Trophoblast cell (in vitro differentiated cells and primary cell): ENCODE results near the gene COL6A3.

Source experiments
- DNase-seq, 2 donors: peaks; one replicate each; pipeline ENCODE4 v3.0.0-alpha.2; 2016
- H2AFZ ChIP-seq: 2 replicates; pipeline ENCODE4 v1.6.1; 2013; ENCODE audit warnings: low read length, moderate library complexity, mild to moderate bottlenecking; ENCODE audit not compliant: insufficient read depth, poor library complexity
- H2AK5ac ChIP-seq: 2 replicates; pipeline ENCODE4 v1.6.1; 2013; ENCODE audit warnings: mild to moderate bottlenecking, low read length
- H2BK120ac ChIP-seq: 2 replicates; pipeline ENCODE4 v1.6.1; 2013; ENCODE audit warnings: low read length, mild to moderate bottlenecking, moderate library complexity; ENCODE audit not compliant: insufficient read depth, poor library complexity
- H2BK12ac ChIP-seq: 2 replicates; pipeline ENCODE4 v1.6.1; 2013; ENCODE audit warnings: mild to moderate bottlenecking, low read length, moderate library complexity
- H2BK5ac ChIP-seq: 2 replicates; pipeline ENCODE4 v1.6.1; 2013; ENCODE audit warnings: low read length, low read depth, moderate library complexity, mild to moderate bottlenecking; ENCODE audit not compliant: poor library complexity
- H3K14ac ChIP-seq: 2 replicates; pipeline ENCODE4 v1.6.1; 2013; ENCODE audit warnings: mild to moderate bottlenecking, low read length
- H3K18ac ChIP-seq: 2 replicates; pipeline ENCODE4 v1.6.1; 2013; ENCODE audit warnings: mild to moderate bottlenecking, low read length
- H3K23ac ChIP-seq: 2 replicates; pipeline ENCODE4 v1.6.1; 2013; ENCODE audit warnings: low read length
- H3K27ac ChIP-seq: 2 replicates; pipeline ENCODE4 v1.5.1; 2013; ENCODE audit warnings: low read depth, mild to moderate bottlenecking, inconsistent platforms, low read length, moderate library complexity
- H3K27me3 ChIP-seq: 2 replicates; pipeline ENCODE4 v1.6.1; 2013; ENCODE audit warnings: inconsistent platforms, mild to moderate bottlenecking, low read length, moderate library complexity; ENCODE audit not compliant: insufficient read depth
- H3K36me3 ChIP-seq, 2 experiments: 1 replicate in 1 of 2; 2 replicates in 1 of 2; pipeline ENCODE4 v1.6.1; 2013; ENCODE audit warnings: low read length in 2 of 2, mild to moderate bottlenecking in 2 of 2, moderate library complexity in 1 of 2; ENCODE audit not compliant: insufficient read depth in 2 of 2, control insufficient read depth in 1 of 2
- H3K4ac ChIP-seq: 2 replicates; pipeline ENCODE4 v1.6.1; 2013; ENCODE audit warnings: low read depth, mild to moderate bottlenecking, low read length, moderate library complexity
- H3K4me1 ChIP-seq, 2 experiments: 1 replicate in 1 of 2; 2 replicates in 1 of 2; pipeline ENCODE4 v1.6.1; 2013; ENCODE audit warnings: low read length in 2 of 2, mild to moderate bottlenecking in 2 of 2, moderate library complexity in 1 of 2; ENCODE audit not compliant: insufficient read depth in 2 of 2, control insufficient read depth in 1 of 2
- H3K4me2 ChIP-seq: 2 replicates; pipeline ENCODE4 v1.6.1; 2013; ENCODE audit warnings: inconsistent platforms, mild to moderate bottlenecking, low read length, moderate library complexity
- H3K4me3 ChIP-seq: 2 replicates; pipeline ENCODE4 v1.5.1; 2013; ENCODE audit warnings: mild to moderate bottlenecking, low read depth, low read length, inconsistent platforms
- H3K79me1 ChIP-seq: one replicate; pipeline ENCODE4 v1.6.1; 2013; ENCODE audit warnings: low read length
- H3K79me2 ChIP-seq: 2 replicates; pipeline ENCODE4 v1.6.1; 2013; ENCODE audit warnings: low read length, mild to moderate bottlenecking; ENCODE audit not compliant: control insufficient read depth, insufficient read depth, poor library complexity
- H3K9ac ChIP-seq: 2 replicates; pipeline ENCODE4 v1.6.1; 2013; ENCODE audit warnings: mild to moderate bottlenecking, low read length
- H3K9me3 ChIP-seq: 2 replicates; pipeline ENCODE4 v1.6.1; 2013; ENCODE audit warnings: low read depth, mild to moderate bottlenecking, control low read depth, inconsistent platforms, low read length; ENCODE audit not compliant: insufficient read depth
- H4K12ac ChIP-seq: 2 replicates; pipeline ENCODE4 v1.6.1; 2013; ENCODE audit warnings: low read depth, mild to moderate bottlenecking, low read length, moderate library complexity
- H4K8ac ChIP-seq: 2 replicates; pipeline ENCODE4 v1.6.1; 2013; ENCODE audit warnings: low read depth, mild to moderate bottlenecking, low read length, moderate library complexity
- H4K91ac ChIP-seq: one replicate; pipeline ENCODE4 v1.6.1; 2013; ENCODE audit warnings: low read depth, mild to moderate bottlenecking, low read length, moderate library complexity
- WGBS: extraction: QIAGEN DNeasy Blood & Tissue Kit; methylation state at CpG from one replicate; pipeline ENCODE4 v1.1.7; 2013; ENCODE audit warnings: missing lambda C conversion rate; ENCODE audit not compliant: insufficient read length, insufficient coverage; ENCODE audit errors: extremely low coverage; 5-methylcytosine and 5-hydroxymethylcytosine counted together

COL6A3 gene

DNA sequence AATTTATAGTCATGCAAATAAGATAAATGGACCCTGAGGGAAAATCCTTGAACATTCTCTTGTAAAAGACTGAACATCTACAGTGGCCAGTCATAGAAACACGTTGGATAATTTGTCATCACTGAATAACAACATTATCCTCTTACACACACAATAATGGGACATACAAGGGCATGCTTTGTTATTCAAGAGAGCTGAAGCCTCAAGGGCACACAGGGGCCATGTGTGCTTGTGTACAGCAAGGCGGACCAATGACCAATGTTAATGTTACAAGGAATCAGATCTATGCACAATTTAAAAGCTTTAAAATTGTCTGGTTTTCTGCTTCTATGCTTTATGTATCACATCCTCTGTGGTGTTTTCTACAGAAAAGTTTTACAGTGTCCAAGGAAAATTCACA is 23.7 kb downstream of the COL6A3 start:
- H3K4me1 ChIP-seq, result peaks cover 0 to 4% of the 10 kb centered on the region in 2 experiments
- no peak overlapping the region for H3K14ac ChIP-seq
- H4K12ac ChIP-seq, result no peak overlapping the region
- no peak overlapping the region for H2BK12ac ChIP-seq
- no peak overlapping the region for H3K18ac ChIP-seq
- no CpG with 5 or more reads among the region's 2 CpGs for whole genome bisulfite sequencing
- no peak overlapping the region for H4K91ac ChIP-seq
- H4K8ac ChIP-seq, result no peak overlapping the region
- H3K4ac ChIP-seq, result no peak overlapping the region
- H3K4me3 ChIP-seq, result no peak overlapping the region
- peaks cover 4% of the 10 kb centered on the region for H3K9me3 ChIP-seq
- H3K79me1 ChIP-seq, result no peaks in the 10 kb centered on the region
- H2BK5ac ChIP-seq, result no peak overlapping the region
- peaks cover 14 to 19% of the 10 kb centered on the region in 2 experiments for H3K36me3 ChIP-seq
- H3K4me2 ChIP-seq, result no peak overlapping the region
- H3K79me2 ChIP-seq, result no peaks in the 10 kb centered on the region
- no peak overlapping the region for H2AK5ac ChIP-seq
- no peak overlapping the region for H2BK120ac ChIP-seq
- no peak for DNase-seq
- no peak overlapping the region for H3K23ac ChIP-seq
- no peak overlapping the region for H3K9ac ChIP-seq
- no peak overlapping the region for H2AFZ ChIP-seq
- H3K27me3 ChIP-seq, result no peaks in the 10 kb centered on the region
- no peak overlapping the region for H3K27ac ChIP-seq

DNA sequence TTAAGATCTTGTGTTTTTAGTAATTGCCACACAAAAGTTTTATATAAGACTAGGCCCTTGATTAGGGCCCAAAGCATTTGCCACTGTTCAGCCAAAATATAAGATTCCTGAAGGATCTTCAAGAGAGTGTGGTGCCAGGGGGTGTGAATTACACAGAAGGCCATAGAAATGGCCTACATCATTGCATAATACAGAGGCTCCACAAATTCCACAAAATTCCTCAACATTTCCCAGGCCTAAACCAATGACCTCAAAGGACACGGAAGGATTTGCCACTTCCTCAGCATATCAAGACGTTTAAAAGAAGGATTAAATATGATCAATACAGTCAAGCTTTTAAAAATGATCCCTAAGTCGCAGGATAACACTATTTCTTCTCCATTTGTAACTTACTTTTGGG is 24.1 kb downstream of the COL6A3 start:
- H3K4ac ChIP-seq, result no peak overlapping the region
- no peaks in the 10 kb centered on the region for H3K27me3 ChIP-seq
- H2AFZ ChIP-seq, result no peak overlapping the region
- H4K8ac ChIP-seq, result no peak overlapping the region
- H3K4me3 ChIP-seq, result no peak overlapping the region
- no peak overlapping the region for H3K14ac ChIP-seq
- no peak overlapping the region for H3K27ac ChIP-seq
- no peak overlapping the region for H2BK120ac ChIP-seq
- H3K9ac ChIP-seq, result no peak overlapping the region
- no peak overlapping the region for H2AK5ac ChIP-seq
- no peak overlapping the region for H3K23ac ChIP-seq
- H3K79me1 ChIP-seq, result no peaks in the 10 kb centered on the region
- peaks cover 14 to 18% of the 10 kb centered on the region in 2 experiments for H3K36me3 ChIP-seq
- DNase-seq, result no peak
- H2BK5ac ChIP-seq, result no peak overlapping the region
- no peaks in the 10 kb centered on the region for H3K79me2 ChIP-seq
- H3K9me3 ChIP-seq, result peaks cover 4% of the 10 kb centered on the region
- H4K12ac ChIP-seq, result no peak overlapping the region
- no peak overlapping the region for H3K18ac ChIP-seq
- no peak overlapping the region for H3K4me2 ChIP-seq
- H4K91ac ChIP-seq, result no peak overlapping the region
- no peak overlapping the region for H2BK12ac ChIP-seq
- H3K4me1 ChIP-seq, result peaks cover 0 to 4% of the 10 kb centered on the region in 2 experiments
- WGBS, result no CpG with 5 or more reads among the region's 3 CpGs

DNA sequence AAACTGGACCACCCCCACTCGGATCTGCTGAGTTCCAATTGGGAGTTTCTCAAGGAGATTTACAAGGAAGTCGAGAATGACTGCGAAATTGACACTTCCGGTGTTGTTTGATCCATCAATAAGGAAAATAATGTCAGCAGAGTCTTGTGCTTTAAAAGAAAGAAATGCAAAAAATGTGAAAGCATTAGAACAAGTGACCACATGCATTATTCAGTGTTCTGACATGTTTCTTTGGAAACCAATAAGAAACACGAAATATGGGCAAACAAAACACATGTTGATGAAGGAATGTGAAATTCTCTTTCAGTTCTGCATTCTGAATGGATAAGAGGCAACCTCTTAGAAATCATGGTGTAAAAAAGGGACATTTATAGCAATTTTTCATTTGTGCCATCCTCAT is 25.9 kb downstream of the COL6A3 start:
- Histone ChIP-seq H3K23ac (no peak overlapping the region), H3K79me1 (no peaks in the 10 kb centered on the region), H4K8ac (no peak overlapping the region), H4K91ac (no peak overlapping the region), H3K79me2 (no peaks in the 10 kb centered on the region), H4K12ac (no peak overlapping the region), H3K4me2 (no peak overlapping the region), H3K9ac (no peak overlapping the region), H3K18ac (no peak overlapping the region), H3K36me3 (peaks cover 13 to 14% of the 10 kb centered on the region in 2 experiments), H3K4me1 (no peaks in the 10 kb centered on the region), H3K9me3 (peaks cover 4% of the 10 kb centered on the region), H2AFZ (no peak overlapping the region), H3K4me3 (no peak overlapping the region), H2BK12ac (no peak overlapping the region), H3K14ac (no peak overlapping the region), H2AK5ac (no peak overlapping the region), H2BK5ac (no peak overlapping the region), H3K4ac (no peak overlapping the region), H3K27ac (no peak overlapping the region), H3K27me3 (no peaks in the 10 kb centered on the region), H2BK120ac (no peak overlapping the region)
- WGBS, result no CpG with 5 or more reads among the region's 5 CpGs
- no peak for DNase-seq

DNA sequence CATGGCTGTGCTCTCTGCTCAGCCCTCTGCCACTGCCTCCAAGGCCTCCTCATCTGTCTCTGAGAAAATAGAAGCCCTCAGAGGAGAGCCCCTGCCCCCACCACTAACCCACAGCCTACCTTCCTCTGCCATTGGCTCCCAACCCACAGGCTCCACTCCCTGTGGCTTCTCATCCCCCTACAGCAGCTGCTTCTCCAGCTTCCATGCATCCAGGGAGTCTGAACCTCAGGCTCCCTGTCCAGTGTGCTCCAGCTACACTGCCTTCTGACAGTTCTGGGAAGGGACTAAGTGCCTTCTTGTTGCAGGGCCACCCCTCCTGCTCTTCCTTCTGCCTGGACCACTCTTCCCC is 29.3 kb downstream of the COL6A3 start:
- no peaks in the 10 kb centered on the region for H3K79me2 ChIP-seq
- no peak overlapping the region for H3K4me2 ChIP-seq
- DNase-seq, result no peak
- peak overlapping the region; percentile 29 for H2AK5ac ChIP-seq
- no peaks in the 10 kb centered on the region for H3K27me3 ChIP-seq
- no peak overlapping the region for H2BK120ac ChIP-seq
- peaks cover 4% of the 10 kb centered on the region for H3K9me3 ChIP-seq
- no peak overlapping the region for H4K12ac ChIP-seq
- no peak overlapping the region for H4K91ac ChIP-seq
- no peak overlapping the region for H3K23ac ChIP-seq
- no peak overlapping the region for H3K4ac ChIP-seq
- no peak overlapping the region for H2BK5ac ChIP-seq
- no peak overlapping the region for H3K18ac ChIP-seq
- H3K9ac ChIP-seq, result no peak overlapping the region
- no peak overlapping the region for H3K4me3 ChIP-seq
- no peak overlapping the region for H2BK12ac ChIP-seq
- no peak overlapping the region for H3K14ac ChIP-seq
- H4K8ac ChIP-seq, result no peak overlapping the region
- H3K79me1 ChIP-seq, result no peaks in the 10 kb centered on the region
- no peaks in the 10 kb centered on the region for H3K4me1 ChIP-seq
- no peak overlapping the region for H2AFZ ChIP-seq
- no peak overlapping the region for H3K27ac ChIP-seq
- H3K36me3 ChIP-seq, result peaks cover 19 to 25% of the 10 kb centered on the region in 2 experiments
